HG03442 (cell line): Measurements from ENCODE around the gene RAB5IF.

Experiments
- ATAC-seq: cut with Tn5 transposase; IDR thresholded peaks from one replicate; pipeline ENCODE4 v1.9.1; 2021; ENCODE audit warnings: mild to moderate bottlenecking, moderate library complexity; ENCODE audit not compliant: unreplicated experiment

RAB5IF gene

GRCh38 chr20:36658300-36658699 is 52.7 kb downstream of the RAB5IF start:
- ATAC-seq = no peak
